ENCODE results near the gene THAP5. TPM values are rescaled to one million over a fixed set of nuclear protein-coding genes. Genes with fewer than 3 reads are reported as not detected.
"Not testable (repeated sequence)": the region's sequence is repeated elsewhere in the genome, so short reads cannot be mapped to it uniquely, and the experiment has no call there.

Gene THAP5
- total RNA-seq, 2 donors from 2014 or later = 25.9 to 30.7 TPM

GRCh38 chr7:108557617-108558016 is 11.9 kb downstream of the THAP5 start:
- no peak for ATAC-seq
- peaks cover 17% of the 10 kb centered on the region in 2 donors for H3K9me3 Mint-ChIP-seq
- H3K36me3 Mint-ChIP-seq = peaks cover 33 to 37% of the 10 kb centered on the region in 2 donors
- DNase-seq (ENCODE audit: low spot score in 2 of 2) = no peak
- H3K27ac Mint-ChIP-seq = no peak overlapping the region

GRCh38 chr7:108557191-108557590 is 12.3 kb downstream of the THAP5 start:
- ATAC-seq (no peak), DNase-seq (ENCODE audit: low spot score in 2 of 2) (no peak)
- Mint-ChIP-seq H3K27ac (no peak overlapping the region), H3K36me3 (peaks cover 35 to 36% of the 10 kb centered on the region in 2 donors), H3K9me3 (peaks cover 17% of the 10 kb centered on the region in 2 donors)

GRCh38 chr7:108556665-108557064 is 12.8 kb downstream of the THAP5 start:
- ATAC-seq; H3K27ac Mint-ChIP-seq; DNase-seq (ENCODE audit: low spot score in 2 of 2): not testable (repeated sequence)
- Mint-ChIP-seq H3K9me3 (peaks cover 16 to 17% of the 10 kb centered on the region in 2 donors), H3K36me3 (peaks cover 35 to 38% of the 10 kb centered on the region in 2 donors)

GRCh38 chr7:108548141-108548896 is 21.2 kb downstream of the THAP5 start:
- Mint-ChIP-seq H3K36me3 (peaks cover 5 to 11% of the 10 kb centered on the region in 2 donors), H3K9me3 (peaks cover 4 to 10% of the 10 kb centered on the region in 2 donors)
- not testable (repeated sequence) for DNase-seq (ENCODE audit: low spot score in 2 of 2); H3K27ac Mint-ChIP-seq; ATAC-seq

- no peak for ATAC-seq
- no peaks in the 10 kb centered on the region for H3K9me3 Mint-ChIP-seq
- no peak overlapping the region for H3K27ac Mint-ChIP-seq
- no peaks in the 10 kb centered on the region for H3K36me3 Mint-ChIP-seq
- DNase-seq (ENCODE audit: low spot score in 2 of 2) = no peak
Observed at GRCh38 chr7:108541478-108541877, 28.0 kb downstream of the THAP5 start.

GRCh38 chr7:108538685-108539084 is 30.8 kb downstream of the THAP5 start:
- not testable (repeated sequence) for H3K9me3 Mint-ChIP-seq; H3K27ac Mint-ChIP-seq; DNase-seq (ENCODE audit: low spot score in 2 of 2); H3K36me3 Mint-ChIP-seq; ATAC-seq

- DNase-seq (ENCODE audit: low spot score in 2 of 2); H3K36me3 Mint-ChIP-seq; H3K9me3 Mint-ChIP-seq; H3K27ac Mint-ChIP-seq; ATAC-seq: not testable (repeated sequence)
Observed at GRCh38 chr7:108538236-108538635, 31.3 kb downstream of the THAP5 start.

- ATAC-seq (no peak), DNase-seq (ENCODE audit: low spot score in 2 of 2) (no peak)
- no peak overlapping the region for H3K27ac Mint-ChIP-seq
- no peaks in the 10 kb centered on the region for H3K36me3 Mint-ChIP-seq
- no peaks in the 10 kb centered on the region for H3K9me3 Mint-ChIP-seq
Observed at GRCh38 chr7:108537229-108537628, 32.3 kb downstream of the THAP5 start.

GRCh38 chr7:108535744-108536143 is 33.8 kb downstream of the THAP5 start:
- Mint-ChIP-seq H3K27ac (no peak overlapping the region), H3K9me3 (no peaks in the 10 kb centered on the region), H3K36me3 (no peaks in the 10 kb centered on the region)
- ATAC-seq (no peak), DNase-seq (ENCODE audit: low spot score in 2 of 2) (no peak)

- ATAC-seq = no peak
- no peaks in the 10 kb centered on the region for H3K36me3 Mint-ChIP-seq
Observed at GRCh38 chr7:108535257-108535656, 34.2 kb downstream of the THAP5 start.

GRCh38 chr7:108533712-108534111 is 35.8 kb downstream of the THAP5 start:
- DNase-seq (ENCODE audit: low spot score in 2 of 2) = no peak
- Mint-ChIP-seq H3K36me3 (no peaks in the 10 kb centered on the region), H3K27ac (no peak overlapping the region), H3K9me3 (no peaks in the 10 kb centered on the region)
- ATAC-seq = no peak

More at GRCh38 chr7:108535257-108535656, 34.2 kb downstream of the THAP5 start:
- Mint-ChIP-seq H3K27ac (no peak overlapping the region), H3K9me3 (no peaks in the 10 kb centered on the region)
- no peak for DNase-seq (ENCODE audit: low spot score in 2 of 2)

GRCh38 chr7:108529341-108529740 is 40.2 kb downstream of the THAP5 start:
- no peak overlapping the region for H3K27ac Mint-ChIP-seq
- ATAC-seq (no peak), DNase-seq (ENCODE audit: low spot score in 2 of 2) (no peak)
- H3K36me3 Mint-ChIP-seq = peaks cover 0 to 6% of the 10 kb centered on the region in 2 donors
- no peaks in the 10 kb centered on the region for H3K9me3 Mint-ChIP-seq

GRCh38 chr7:108528183-108528712 is 41.3 kb downstream of the THAP5 start:
- peaks cover 0 to 6% of the 10 kb centered on the region in 2 donors for H3K36me3 Mint-ChIP-seq
- no peaks in the 10 kb centered on the region for H3K9me3 Mint-ChIP-seq
- no peak for DNase-seq (ENCODE audit: low spot score in 2 of 2)
- peak overlapping the region; percentile 2 to 13 for H3K27ac Mint-ChIP-seq
- ATAC-seq = no peak

- peaks cover 0 to 6% of the 10 kb centered on the region in 2 donors for H3K36me3 Mint-ChIP-seq
- no peaks in the 10 kb centered on the region for H3K9me3 Mint-ChIP-seq
- ATAC-seq (no peak), DNase-seq (ENCODE audit: low spot score in 2 of 2) (no peak)
- H3K27ac Mint-ChIP-seq = peak overlapping the region; percentile 99 to 100
Observed at GRCh38 chr7:108526768-108527017, 42.8 kb downstream of the THAP5 start.

- peak within 1 kb of the TSS; percentile 99 to 100 for H3K27ac Mint-ChIP-seq
- ATAC-seq = peak; percentile 91 to 94
- DNase-seq (ENCODE audit: low spot score in 2 of 2) = peak; percentile 100
Observed at GRCh38 chr7:108525985-108526767, 43.3 kb downstream of the THAP5 start, which contains the start of gene PNPLA8. TSS of gene PNPLA8 (minus strand) at chr7:108526135. CDS start at chr7:108515491, 10,644 bp downstream.

GRCh38 chr7:108525327-108525984 is 44.0 kb downstream of the THAP5 start:
- DNase-seq (ENCODE audit: low spot score in 2 of 2) (no peak), ATAC-seq (peak; percentile 35 to 70)
- Mint-ChIP-seq H3K36me3 (peaks cover 5 to 10% of the 10 kb centered on the region in 2 donors), H3K27ac (peak overlapping the region; percentile 99 to 100), H3K9me3 (no peaks in the 10 kb centered on the region)

More at GRCh38 chr7:108525985-108526767, 43.3 kb downstream of the THAP5 start, which contains the start of gene PNPLA8:
- Mint-ChIP-seq H3K9me3 (no peaks in the 10 kb centered on the region), H3K36me3 (peaks cover 3 to 9% of the 10 kb centered on the region in 2 donors)

- DNase-seq (ENCODE audit: low spot score in 2 of 2) = no peak
Observed at GRCh38 chr7:108522780-108523179, 46.7 kb downstream of the THAP5 start.

More at GRCh38 chr7:108522780-108523179, 46.7 kb downstream of the THAP5 start:
- Mint-ChIP-seq H3K9me3 (no peaks in the 10 kb centered on the region), H3K27ac (no peak overlapping the region), H3K36me3 (peaks cover 15 to 16% of the 10 kb centered on the region in 2 donors)
- ATAC-seq = no peak

All from activated naive CD4-positive, alpha-beta T cell treated with anti-CD3 and anti-CD28 coated beads, Interleukin-2, amount 50 U/mL, for 72 hours (primary cell).